Activated naive CD4-positive, alpha-beta T cell treated with anti-CD3 and anti-CD28 coated beads, Interleukin-2, amount 50 U/mL, for 72 hours (primary cell): ENCODE data around the gene NDRG3. TPM values are rescaled to one million over a fixed set of nuclear protein-coding genes. Genes with fewer than 3 reads are reported as not detected.
"Not testable (repeated sequence)": the region's sequence is repeated elsewhere in the genome, so short reads cannot be mapped to it uniquely, and the experiment has no call there.

Experiments
- ATAC-seq, 2 donors: fragments of 150-1000 bp; cut with Tn5 transposase; 2 replicates each; pipeline ENCODE4 v1.10.0; 2021; ENCODE audit warnings: mild to moderate bottlenecking in 2 of 2, moderate library complexity in 2 of 2
- DNase-seq, 2 donors: peaks; one replicate each; pipeline ENCODE4 v3.0.0; 2021 to 2022; ENCODE audit warnings: low spot score in 2 of 2
- H3K27ac Mint-ChIP-seq, 2 donors: one replicate each; pipeline ENCODE4 v1.8.0; 2022; ENCODE audit warnings: mild to moderate bottlenecking in 2 of 2, mixed read lengths in 2 of 2
- H3K36me3 Mint-ChIP-seq, 2 donors: one replicate each; pipeline ENCODE4 v1.8.0; 2022; ENCODE audit warnings: mixed read lengths in 2 of 2
- H3K9me3 Mint-ChIP-seq, 2 donors: one replicate each; pipeline ENCODE4 v1.8.0; 2022; ENCODE audit warnings: mixed read lengths in 2 of 2
- total RNA-seq, 2 donors: library from RNA; stranded (reverse); gene quantifications; one replicate each; pipeline ENCODE4 v1.2.3, GENCODE V29; 2022

The NDRG3 gene
- total RNA-seq, 2 donors from 2014 or later = 28.8 to 42.1 TPM

DNA sequence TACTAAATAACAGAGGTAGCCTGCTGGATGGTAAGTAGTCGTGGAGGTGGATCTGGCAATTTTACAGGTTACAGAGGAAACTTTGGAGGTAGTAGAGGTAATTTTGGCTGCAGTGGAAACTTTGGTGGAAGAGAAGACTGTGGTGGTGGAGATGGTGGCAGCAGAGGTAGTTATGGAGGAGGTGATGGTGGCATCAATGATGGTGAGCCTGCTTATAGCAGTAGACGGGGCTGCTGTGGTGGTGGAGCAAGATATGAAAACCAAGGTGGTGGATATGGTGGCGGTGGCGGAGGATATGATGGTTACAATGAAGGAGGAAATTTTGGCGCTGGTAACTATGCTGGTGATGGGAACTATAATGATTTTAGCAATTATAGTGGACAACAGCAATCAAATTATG is 125.0 kb downstream of the NDRG3 start:
- no peak for ATAC-seq
- peaks cover 0 to 20% of the 10 kb centered on the region in 2 donors for H3K36me3 Mint-ChIP-seq
- H3K27ac Mint-ChIP-seq = peak overlapping the region; percentile 11 to 57
- DNase-seq = no peak
- H3K9me3 Mint-ChIP-seq = no peaks in the 10 kb centered on the region

DNA sequence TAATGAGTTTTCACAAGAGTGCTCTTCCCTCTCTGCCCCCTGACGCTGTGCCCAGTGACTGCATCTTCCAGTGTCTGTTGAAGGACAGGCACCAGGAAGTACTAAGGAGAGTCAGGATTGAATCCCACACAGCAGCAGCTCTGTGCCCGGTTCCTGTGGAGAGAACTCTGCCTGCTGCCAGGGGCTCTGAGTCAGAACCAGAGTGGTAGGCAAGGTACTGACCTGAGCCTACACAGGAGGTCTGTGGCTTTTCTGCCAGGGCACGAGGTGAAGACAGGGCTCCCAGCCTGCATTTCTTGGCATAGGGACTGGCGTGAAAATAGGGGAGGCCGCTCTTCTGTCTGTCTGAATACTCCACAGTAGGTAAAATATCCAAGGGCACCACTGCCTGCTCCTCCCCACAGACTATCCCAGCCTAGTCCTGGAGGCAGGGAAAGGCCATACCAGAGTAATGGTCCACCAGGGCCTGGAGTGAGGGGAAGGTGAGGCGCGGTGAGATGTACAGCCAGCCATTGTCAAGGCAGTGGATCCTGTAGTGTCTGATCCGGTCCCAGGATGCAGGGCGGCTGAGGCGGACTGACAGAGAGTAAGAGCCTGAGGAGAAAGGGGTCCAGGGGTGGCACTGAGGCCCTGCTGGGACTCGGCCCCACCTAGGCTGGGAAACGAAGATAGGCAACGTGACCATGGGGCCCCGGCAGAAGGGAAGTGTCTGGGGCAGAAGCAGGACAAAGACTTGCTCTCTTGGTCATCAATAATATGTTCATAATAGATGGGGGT is 130.9 kb downstream of the NDRG3 start:
- H3K9me3 Mint-ChIP-seq = no peaks in the 10 kb centered on the region
- peak overlapping the region; percentile 49 to 87 for H3K27ac Mint-ChIP-seq
- no peak for DNase-seq
- peak; percentile 14 to 39 for ATAC-seq
- peaks cover 0 to 7% of the 10 kb centered on the region in 2 donors for H3K36me3 Mint-ChIP-seq

GRCh38 chr20:36613974-36614373 is 131.9 kb downstream of the NDRG3 start:
- ATAC-seq (no peak), DNase-seq (no peak)
- H3K36me3 Mint-ChIP-seq = peaks cover 5 to 7% of the 10 kb centered on the region in 2 donors
- peak overlapping the region; percentile 49 to 87 for H3K27ac Mint-ChIP-seq
- H3K9me3 Mint-ChIP-seq = no peaks in the 10 kb centered on the region

- peaks cover 16 to 17% of the 10 kb centered on the region in 2 donors for H3K36me3 Mint-ChIP-seq
- DNase-seq (no peak), ATAC-seq (no peak)
- H3K9me3 Mint-ChIP-seq = no peaks in the 10 kb centered on the region
- H3K27ac Mint-ChIP-seq = no peak overlapping the region
These were observed 134.3 kb downstream of the NDRG3 start for GRCh38 chr20:36611625-36612024.

- not testable (repeated sequence) for DNase-seq, ATAC-seq, H3K9me3 Mint-ChIP-seq
- H3K36me3 Mint-ChIP-seq = peaks cover 20 to 26% of the 10 kb centered on the region in 2 donors
- H3K27ac Mint-ChIP-seq = peak overlapping the region in 1 of 2 donors; percentile 74
These were observed 137.5 kb downstream of the NDRG3 start for GRCh38 chr20:36608388-36608728.

GRCh38 chr20:36607586-36608387 is 138.1 kb downstream of the NDRG3 start:
- H3K9me3 Mint-ChIP-seq = no peaks in the 10 kb centered on the region
- no peak for ATAC-seq
- no peak for DNase-seq
- H3K36me3 Mint-ChIP-seq = peaks cover 20 to 26% of the 10 kb centered on the region in 2 donors
- peak overlapping the region; percentile 96 to 98 for H3K27ac Mint-ChIP-seq

DNA sequence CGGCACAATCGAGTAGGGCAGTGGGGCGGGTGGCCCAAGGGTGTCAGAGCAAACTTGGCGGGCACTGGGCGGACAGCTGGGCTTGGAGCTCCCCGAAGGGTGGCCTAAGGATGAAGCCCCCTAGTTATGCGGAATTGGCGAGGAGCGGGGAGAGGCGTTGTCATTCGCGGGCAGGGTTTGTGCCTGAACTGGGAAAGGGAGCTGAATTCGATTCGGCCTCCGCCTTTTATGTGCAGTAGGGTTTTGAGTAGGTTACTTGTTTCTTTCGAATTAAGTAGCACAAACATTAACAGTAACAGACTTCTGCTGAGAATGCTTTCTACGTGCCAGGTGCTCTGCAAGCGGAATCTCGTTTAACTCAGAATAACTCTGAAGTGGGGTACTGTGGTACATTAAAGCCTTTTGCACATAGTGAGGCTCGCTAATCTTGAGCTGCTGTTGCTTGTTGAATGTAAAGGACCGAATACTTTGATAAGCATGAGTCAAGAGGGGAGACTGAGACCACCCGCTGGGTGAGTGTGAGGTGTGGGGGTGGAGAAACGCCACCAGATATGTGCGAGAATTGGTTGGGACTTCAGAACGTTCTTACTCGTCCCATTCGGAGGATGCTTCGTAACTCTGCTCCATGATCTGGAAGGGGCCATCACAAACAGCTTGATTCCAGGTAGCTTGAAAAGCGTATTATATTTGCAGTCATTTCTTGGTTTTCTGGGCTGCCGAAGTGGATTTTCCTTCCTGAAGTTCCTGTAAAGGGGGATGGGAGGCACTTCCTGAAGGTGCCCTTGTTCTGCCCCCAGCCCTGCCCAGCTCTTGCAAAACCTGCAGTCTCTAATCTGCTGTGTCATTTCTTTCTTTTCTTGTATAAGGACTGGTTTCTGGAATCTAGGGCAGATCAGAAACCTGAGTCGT is 139.5 kb downstream of the NDRG3 start:
- no peak for DNase-seq

GRCh38 chr20:36605399-36606157 is 140.3 kb downstream of the NDRG3 start, which contains the start of gene RAB5IF:
TSS of gene RAB5IF (plus strand) at chr20:36605779. CDS start at chr20:36605952, 173 bp downstream.
- ATAC-seq = peak; percentile 92 to 93
- peaks cover 20 to 26% of the 10 kb centered on the region in 2 donors for H3K36me3 Mint-ChIP-seq
- no peaks in the 10 kb centered on the region for H3K9me3 Mint-ChIP-seq
- peak; percentile 99 to 100 for DNase-seq
- peak within 1 kb of the TSS; percentile 96 to 98 for H3K27ac Mint-ChIP-seq

More for the DNA sequence above, 139.5 kb downstream of the NDRG3 start:
- Mint-ChIP-seq H3K27ac (peak overlapping the region; percentile 96 to 98), H3K36me3 (peaks cover 20 to 26% of the 10 kb centered on the region in 2 donors), H3K9me3 (no peaks in the 10 kb centered on the region)
- no peak for ATAC-seq

- Mint-ChIP-seq H3K27ac (peak overlapping the region; percentile 93 to 96), H3K36me3 (peaks cover 20 to 26% of the 10 kb centered on the region in 2 donors), H3K9me3 (no peaks in the 10 kb centered on the region)
- peak; percentile 27 to 39 for ATAC-seq
- DNase-seq = peak; percentile 44 to 70
These were observed 140.9 kb downstream of the NDRG3 start for GRCh38 chr20:36604952-36605398.

Other genes starting within 250 kb of the NDRG3 start
- gene MYL9, start 204.6 kb downstream of the NDRG3 start, total RNA-seq = under 1 TPM; 0.57 to 0.95 TPM
- 10 to 100 TPM; 33.7 to 52.6 TPM for gene TGIF2, start 172.5 kb downstream of the NDRG3 start, total RNA-seq
- 100 to 1,000 TPM in 1 of 2 donors, 10 to 100 TPM in 1; 75.5 to 107 TPM for gene RAB5IF, start 140.3 kb downstream of the NDRG3 start, total RNA-seq
- gene SLA2, start 99.9 kb downstream of the NDRG3 start, total RNA-seq = 10 to 100 TPM; 33.7 to 66.8 TPM
- 10 to 100 TPM; 29.3 to 37.8 TPM for gene DSN1, start 27.7 kb upstream of the NDRG3 start, total RNA-seq
- gene TLDC2, start 130.0 kb upstream of the NDRG3 start, total RNA-seq = not detected
- 10 to 100 TPM; 50.2 to 56.3 TPM for gene SAMHD1, start 205.6 kb upstream of the NDRG3 start, total RNA-seq